NCI-H524 treated with DMSO at 0.1 percent for 48 hours (cell line): ENCODE measurements around the gene PLD5.
"Not testable (repeated sequence)": the region's sequence is repeated elsewhere in the genome, so short reads cannot be mapped to it uniquely, and the experiment has no call there.

Source experiments
- DNase-seq: peaks from one replicate; lab custom pipeline; 2025; lab: John Stamatoyannopoulos, UW

PLD5 gene

GRCh38 chr1:242211254-242212022, 313.1 kb downstream of the PLD5 start:
- DNase-seq = no peak

GRCh38 chr1:242210316-242210715, 314.2 kb downstream of the PLD5 start:
- DNase-seq = not testable (repeated sequence)

DNA sequence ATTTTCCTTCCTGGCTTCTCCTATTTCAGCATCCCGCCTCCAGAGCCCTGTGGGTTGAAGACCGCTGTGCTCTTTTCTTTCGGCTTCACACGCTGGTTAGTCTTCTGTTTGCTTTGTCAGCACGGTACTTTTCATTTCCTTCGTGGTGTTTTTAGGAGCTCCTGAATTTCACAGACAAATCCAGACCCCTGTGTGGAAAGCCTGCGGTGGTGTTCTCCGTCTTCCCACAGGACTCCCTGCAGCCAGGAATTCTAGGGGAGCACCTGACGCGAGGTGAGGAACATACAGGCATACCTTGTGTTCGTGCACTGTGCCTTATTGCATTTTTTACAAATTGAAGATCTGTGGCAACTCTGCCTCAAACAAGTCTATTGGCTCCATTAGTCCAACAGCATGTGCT, 315.4 kb downstream of the PLD5 start:
- DNase-seq = no peak

DNA sequence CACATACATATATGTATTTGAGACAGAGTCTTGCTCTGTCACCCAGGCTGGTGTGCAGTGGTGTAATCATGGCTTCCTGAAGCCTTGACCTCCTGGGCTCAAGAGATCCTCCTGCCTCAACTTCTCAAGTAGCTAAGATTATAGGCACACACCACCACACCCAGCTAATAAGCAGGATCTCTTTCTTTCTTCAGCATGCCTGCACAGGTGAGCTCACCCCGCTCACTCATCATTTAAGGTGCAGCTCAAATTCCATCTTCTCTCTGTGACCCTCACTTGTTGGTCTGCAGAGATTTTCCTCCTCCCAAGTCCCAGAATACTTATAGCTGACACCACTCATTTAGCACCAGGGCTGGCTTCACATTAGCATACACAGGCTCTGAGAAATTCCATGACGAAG, 316.5 kb downstream of the PLD5 start:
- DNase-seq = no peak

GRCh38 chr1:242206994-242207393, 317.5 kb downstream of the PLD5 start:
- no peak for DNase-seq

GRCh38 chr1:242205622-242206489, 318.6 kb downstream of the PLD5 start:
- DNase-seq = peak; percentile 12

DNA sequence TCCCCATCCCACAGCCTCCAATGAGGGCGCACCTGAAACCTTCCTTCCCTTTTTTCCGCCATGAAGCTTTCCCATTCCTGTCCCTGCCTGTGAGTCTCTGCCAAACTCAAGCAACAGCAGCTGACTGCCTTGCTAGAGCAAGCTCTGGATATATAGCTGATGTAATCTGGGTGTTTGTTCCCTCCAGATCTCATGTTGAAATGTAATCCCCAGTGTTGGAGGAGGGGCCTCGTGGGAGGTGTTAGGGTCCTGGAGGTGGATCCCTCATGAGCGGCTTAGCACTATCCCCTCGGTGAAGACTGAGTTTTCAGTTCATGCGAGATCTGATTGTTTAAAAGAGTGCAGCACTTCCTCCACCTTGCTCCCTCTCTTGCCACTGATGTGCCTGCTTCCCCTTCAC, 321.2 kb downstream of the PLD5 start:
- no peak for DNase-seq

- no peak for DNase-seq
Observed at GRCh38 chr1:242201090-242201489, 323.4 kb downstream of the PLD5 start.

GRCh38 chr1:242199776-242200458, 324.6 kb downstream of the PLD5 start:
- DNase-seq = no peak

DNA sequence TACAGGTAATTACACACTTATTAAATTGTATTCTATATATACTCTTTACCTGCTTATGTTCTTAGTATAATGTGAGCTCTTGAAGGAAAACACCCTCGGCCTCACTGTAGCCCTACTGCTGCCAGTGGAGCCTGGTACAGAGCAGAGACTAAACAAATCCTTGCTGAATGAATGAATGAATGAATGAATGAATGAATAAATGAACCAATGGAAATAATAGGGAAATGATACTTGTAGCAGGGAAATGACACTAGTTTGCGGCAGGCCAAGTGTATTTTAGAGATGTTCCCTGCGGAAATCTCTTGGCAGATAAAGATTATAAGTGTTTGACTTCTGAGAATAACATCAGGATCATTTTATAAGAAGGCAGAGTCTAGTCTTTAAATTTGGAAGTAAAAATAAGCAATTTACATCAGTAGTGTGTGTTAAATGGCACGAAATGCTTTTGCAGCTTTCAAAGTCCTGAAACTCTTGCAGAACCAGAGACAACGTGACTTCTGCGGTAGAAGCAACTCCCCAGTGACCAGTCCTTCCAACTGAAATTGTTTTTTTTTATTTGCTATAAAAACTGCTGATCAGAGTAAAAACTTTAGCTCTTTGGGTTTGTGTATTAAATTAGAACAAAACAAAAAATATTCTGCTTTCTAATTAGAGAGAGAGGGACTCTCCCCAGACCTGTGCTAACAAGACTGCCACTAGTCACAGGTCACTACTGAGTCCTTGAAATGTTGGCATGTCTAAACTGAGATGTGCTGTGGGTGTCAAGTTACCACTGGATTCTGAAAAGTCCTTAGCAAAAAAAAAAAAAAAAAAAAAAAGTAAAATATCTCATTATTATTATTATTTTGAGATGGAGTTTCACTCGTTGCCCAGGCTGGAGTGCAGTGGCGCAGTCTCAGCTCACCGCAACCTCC, 326.3 kb downstream of the PLD5 start:
- DNase-seq = no peak

DNA sequence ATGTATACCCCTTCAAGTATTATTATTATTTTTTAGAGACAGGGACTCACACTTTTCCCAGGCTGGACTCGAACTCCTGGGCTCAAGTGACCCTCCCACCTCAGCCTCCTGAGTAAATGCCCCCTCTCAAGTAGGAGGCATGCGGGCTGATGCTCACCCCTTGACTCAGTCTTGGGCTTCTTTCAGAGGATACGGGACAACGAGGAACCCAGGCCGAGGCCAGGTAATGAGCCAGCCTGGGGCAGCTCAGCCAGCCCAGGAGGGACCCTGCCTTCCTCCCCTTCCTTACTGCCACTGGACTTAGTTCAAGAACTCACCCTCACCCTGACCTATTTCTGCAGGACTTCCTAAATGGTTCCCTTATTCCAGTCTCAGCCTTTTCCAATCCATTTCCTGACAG, 327.6 kb downstream of the PLD5 start:
- no peak for DNase-seq

GRCh38 chr1:242196101-242196500, 328.4 kb downstream of the PLD5 start:
- DNase-seq = no peak

DNA sequence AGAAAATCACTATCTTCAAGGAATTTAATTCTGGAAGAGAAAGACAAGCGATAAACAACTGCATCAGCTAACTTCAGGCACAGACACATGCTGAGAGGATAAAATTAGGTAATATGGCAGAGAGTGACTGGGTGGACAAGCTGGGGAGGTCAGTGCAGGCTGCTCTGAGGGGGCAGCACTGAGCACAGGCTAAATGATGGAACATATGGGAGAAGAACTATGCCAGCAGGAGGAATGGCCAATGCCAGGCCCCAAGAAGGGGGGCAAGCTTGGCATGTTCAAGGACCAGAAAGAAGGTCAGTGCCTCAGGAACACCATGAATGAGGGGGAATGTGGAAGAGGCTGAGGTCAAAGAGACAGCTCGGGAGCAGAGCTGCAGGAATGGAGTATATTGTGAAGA, 334.9 kb downstream of the PLD5 start:
- DNase-seq = no peak

DNA sequence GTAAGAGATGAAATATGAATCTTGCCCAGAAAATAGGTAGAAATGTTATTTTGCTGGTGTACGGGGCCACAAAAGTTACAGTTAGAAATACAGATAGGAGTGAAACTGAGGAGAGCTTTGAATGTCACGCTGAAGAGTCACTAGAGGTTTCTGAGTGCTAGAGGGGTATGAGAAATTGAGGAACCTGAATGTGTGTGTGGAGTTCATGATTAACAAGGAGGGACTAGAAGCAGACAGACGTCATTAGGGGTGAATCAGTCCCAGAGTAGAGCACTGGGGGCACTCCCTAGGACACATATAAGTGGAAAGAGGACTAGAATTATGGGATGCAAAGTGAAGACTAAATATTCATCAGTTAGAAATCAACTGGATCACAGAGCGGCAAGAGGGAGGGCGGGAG, 336.7 kb downstream of the PLD5 start:
- no peak for DNase-seq

GRCh38 chr1:242187171-242187570, 337.3 kb downstream of the PLD5 start:
- no peak for DNase-seq

- DNase-seq = no peak
Observed at GRCh38 chr1:242185731-242186130, 338.8 kb downstream of the PLD5 start.

- no peak for DNase-seq
Observed at GRCh38 chr1:242184955-242185354, 339.5 kb downstream of the PLD5 start.

DNA sequence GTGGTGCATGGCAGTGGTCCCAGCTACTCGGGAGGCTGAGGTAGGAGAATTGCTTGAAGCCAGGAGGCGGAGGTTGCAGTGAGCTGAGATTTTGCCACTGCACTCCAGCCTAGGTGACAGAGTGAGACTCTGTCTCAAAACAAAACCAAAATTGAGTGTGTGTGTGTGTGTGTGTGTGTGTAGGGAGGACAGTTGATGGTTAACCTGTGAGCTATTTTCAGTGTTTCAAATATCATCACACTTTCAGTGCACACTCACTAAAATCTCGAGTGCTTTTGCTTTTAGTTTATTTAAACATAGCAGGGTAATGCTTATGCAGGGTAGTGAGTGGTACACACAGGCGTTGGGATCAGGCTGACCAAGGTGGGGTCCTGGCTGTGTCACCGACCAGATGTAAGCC, 344.7 kb downstream of the PLD5 start:
- not testable (repeated sequence) for DNase-seq

DNA sequence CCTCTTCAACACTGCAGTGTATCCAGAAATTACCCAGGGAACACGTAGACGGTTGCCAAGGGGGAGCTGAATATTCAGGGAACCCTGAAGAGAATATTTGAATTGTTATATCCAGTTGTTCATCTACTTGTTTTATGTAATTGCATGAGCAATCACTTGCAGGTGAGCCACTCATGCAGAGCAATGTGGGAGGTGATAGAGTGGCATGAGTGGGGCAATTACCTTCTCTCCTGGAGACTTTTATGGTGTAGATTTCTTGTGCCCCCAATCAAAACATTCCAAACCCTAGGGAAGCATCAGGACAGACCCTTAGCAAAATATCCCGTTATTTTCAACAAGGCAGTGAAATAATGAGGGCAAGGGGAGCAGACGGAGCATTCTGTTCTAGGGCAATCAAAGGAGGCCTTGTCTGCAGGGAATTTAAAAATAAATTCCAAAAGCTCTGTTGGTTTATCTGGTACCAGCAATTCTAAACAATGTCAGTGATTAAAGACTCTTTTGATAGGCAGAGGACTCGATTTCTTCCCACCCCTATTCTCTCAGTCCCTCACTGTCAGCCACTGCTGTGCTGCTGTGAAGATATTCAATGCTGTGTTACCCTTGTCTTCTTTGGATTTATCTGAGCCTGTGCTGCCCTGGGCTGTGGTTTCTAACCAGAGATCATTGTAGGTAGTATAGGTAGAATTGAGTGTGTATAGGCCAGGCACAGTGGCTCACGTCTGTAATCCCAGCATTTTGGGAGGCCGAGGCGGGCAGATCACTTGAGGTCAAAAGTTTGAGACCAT, 345.4 kb downstream of the PLD5 start:
- DNase-seq = no peak

DNA sequence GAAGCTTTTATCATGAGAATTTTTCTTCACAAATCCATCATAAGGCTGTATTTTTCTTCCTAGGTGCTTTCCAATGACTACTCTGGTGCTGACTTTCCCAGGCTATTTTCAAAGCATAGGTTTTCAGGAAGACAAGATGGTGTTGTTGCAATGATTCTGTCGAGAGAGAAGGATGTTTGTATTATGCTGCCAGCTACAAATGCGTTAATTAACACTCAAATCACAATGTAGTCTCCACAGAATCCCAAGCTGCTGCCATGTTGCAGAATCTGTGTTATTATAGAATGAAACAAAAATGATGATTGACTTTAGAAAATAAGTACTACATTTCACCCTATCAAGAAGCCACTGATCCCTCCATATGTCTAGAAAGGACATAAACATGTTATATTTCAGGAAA, 346.1 kb downstream of the PLD5 start:
- no peak for DNase-seq

GRCh38 chr1:242162140-242162539, 362.4 kb downstream of the PLD5 start:
- no peak for DNase-seq
